Measurements from ENCODE around the gene PCNP. TPM values are rescaled to one million over a fixed set of nuclear protein-coding genes. Genes with fewer than 3 reads are reported as not detected.

The PCNP gene
- total RNA-seq, 2 experiments from 2014 or later: 49.2 to 153 TPM

- no peak for TF ChIP-seq EZH2phosphoT487 (IDR thresholded peaks at IDR 0.05; ENCODE audit: borderline replicate concordance, low read depth, low read length)
- TF ChIP-seq, protein P1, sequence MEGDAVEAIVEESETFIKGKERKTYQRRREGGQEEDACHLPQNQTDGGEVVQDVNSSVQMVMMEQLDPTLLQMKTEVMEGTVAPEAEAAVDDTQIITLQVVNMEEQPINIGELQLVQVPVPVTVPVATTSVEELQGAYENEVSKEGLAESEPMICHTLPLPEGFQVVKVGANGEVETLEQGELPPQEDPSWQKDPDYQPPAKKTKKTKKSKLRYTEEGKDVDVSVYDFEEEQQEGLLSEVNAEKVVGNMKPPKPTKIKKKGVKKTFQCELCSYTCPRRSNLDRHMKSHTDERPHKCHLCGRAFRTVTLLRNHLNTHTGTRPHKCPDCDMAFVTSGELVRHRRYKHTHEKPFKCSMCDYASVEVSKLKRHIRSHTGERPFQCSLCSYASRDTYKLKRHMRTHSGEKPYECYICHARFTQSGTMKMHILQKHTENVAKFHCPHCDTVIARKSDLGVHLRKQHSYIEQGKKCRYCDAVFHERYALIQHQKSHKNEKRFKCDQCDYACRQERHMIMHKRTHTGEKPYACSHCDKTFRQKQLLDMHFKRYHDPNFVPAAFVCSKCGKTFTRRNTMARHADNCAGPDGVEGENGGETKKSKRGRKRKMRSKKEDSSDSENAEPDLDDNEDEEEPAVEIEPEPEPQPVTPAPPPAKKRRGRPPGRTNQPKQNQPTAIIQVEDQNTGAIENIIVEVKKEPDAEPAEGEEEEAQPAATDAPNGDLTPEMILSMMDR (conservative IDR thresholded peaks at IDR 0.05; ENCODE audit: low read length): no peak
- CTCF ChIA-PET (ENCODE audit: unreplicated experiment): no interaction called here
- Histone ChIP-seq H4K20me1 (ENCODE audit: insufficient read depth, low read length) (no peaks in the 10 kb centered on the region), H2AFZ (ENCODE audit: low read length) (no peak overlapping the region), H3K36me3 (ENCODE audit: insufficient read depth, low read length) (no peaks in the 10 kb centered on the region), H3K4me2 (ENCODE audit: low read length) (no peak overlapping the region), H3K4me1 (ENCODE audit: insufficient read depth, low read length, poor library complexity, severe bottlenecking) (no peaks in the 10 kb centered on the region), H3K9me2 (ENCODE audit: insufficient read depth, low read length) (no peaks in the 10 kb centered on the region), H3K4me3 (ENCODE audit: low read depth, low read length, poor library complexity, severe bottlenecking) (no peak overlapping the region), H3K27ac (ENCODE audit: low read depth, low read length, poor library complexity, severe bottlenecking) (no peak overlapping the region), H3K79me2 (ENCODE audit: insufficient read depth, low read depth, low read length) (no peaks in the 10 kb centered on the region), H3K9me3 (ENCODE audit: low read length) (peaks cover 20% of the 10 kb centered on the region; the same call in 1 of the 2 replicates)
- DNase-seq (ENCODE audit: low spot score): no peak
- POLR2A ChIA-PET: interaction anchor here (0.5 kb wide), 1 partner anchor 537 kb away, joined by 3 read pairs; no protein-coding TSS in a partner anchor
- intact Hi-C loops (cut with micrococcal nuclease; ENCODE audit: unreplicated experiment): no loop called here
- BruUV-seq (replicated peaks): no TSS peak
These were observed 42.4 kb upstream of the PCNP start for GRCh38 chr3:101531473-101532086.

GRCh38 chr3:101532783-101533602, 41.0 kb upstream of the PCNP start:
- H3K36me3 ChIP-seq (ENCODE audit: insufficient read depth, low read length): no peaks in the 10 kb centered on the region
- no TSS peak for BruUV-seq (replicated peaks)
- no peak for TF ChIP-seq EZH2phosphoT487 (IDR thresholded peaks at IDR 0.05; ENCODE audit: borderline replicate concordance, low read depth, low read length)
- TF ChIP-seq, protein P1 (conservative IDR thresholded peaks at IDR 0.05; ENCODE audit: low read length): no peak
- POLR2A ChIA-PET: no interaction called here
- H3K4me3 ChIP-seq (ENCODE audit: low read depth, low read length, poor library complexity, severe bottlenecking): no peak overlapping the region
- no peaks in the 10 kb centered on the region for H3K79me2 ChIP-seq (ENCODE audit: insufficient read depth, low read depth, low read length)
- H3K4me1 ChIP-seq (ENCODE audit: insufficient read depth, low read length, poor library complexity, severe bottlenecking): no peaks in the 10 kb centered on the region
- H3K27ac ChIP-seq (ENCODE audit: low read depth, low read length, poor library complexity, severe bottlenecking): no peak overlapping the region
- no peak overlapping the region for H2AFZ ChIP-seq (ENCODE audit: low read length)
- H4K20me1 ChIP-seq (ENCODE audit: insufficient read depth, low read length): no peaks in the 10 kb centered on the region
- peaks cover 20% of the 10 kb centered on the region; the same call in 1 of the 2 replicates for H3K9me3 ChIP-seq (ENCODE audit: low read length)
- no peak overlapping the region for H3K4me2 ChIP-seq (ENCODE audit: low read length)
- CTCF ChIA-PET (ENCODE audit: unreplicated experiment): no interaction called here
- intact Hi-C loops (cut with micrococcal nuclease; ENCODE audit: unreplicated experiment): no loop called here
- DNase-seq (ENCODE audit: low spot score): no peak
- H3K9me2 ChIP-seq (ENCODE audit: insufficient read depth, low read length): no peaks in the 10 kb centered on the region

DNA sequence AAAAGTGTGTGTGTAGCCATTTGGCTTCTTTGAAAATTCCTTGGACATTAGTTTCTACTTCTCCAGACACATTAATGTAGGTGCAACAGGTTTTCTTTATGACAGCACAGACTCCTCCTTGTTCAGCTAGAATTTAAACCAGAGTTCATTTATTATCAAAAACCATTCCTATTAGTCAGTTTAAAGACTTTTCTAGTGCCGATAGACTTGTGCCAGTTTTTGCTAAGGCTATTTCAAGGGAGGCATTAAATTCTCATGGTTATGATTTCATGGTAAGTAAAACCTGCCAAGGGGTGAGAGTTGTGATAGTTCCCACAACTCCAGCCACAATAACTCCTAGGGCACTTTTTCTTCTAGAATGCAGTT, 40.4 kb upstream of the PCNP start:
- POLR2A ChIA-PET: no interaction called here
- no peak overlapping the region for H3K4me2 ChIP-seq (ENCODE audit: low read length)
- BruUV-seq (replicated peaks): no TSS peak
- peaks cover 20% of the 10 kb centered on the region; the same call in 1 of the 2 replicates for H3K9me3 ChIP-seq (ENCODE audit: low read length)
- H3K4me1 ChIP-seq (ENCODE audit: insufficient read depth, low read length, poor library complexity, severe bottlenecking): no peaks in the 10 kb centered on the region
- no peak overlapping the region for H2AFZ ChIP-seq (ENCODE audit: low read length)
- no peak for DNase-seq (ENCODE audit: low spot score)
- CTCF ChIA-PET (ENCODE audit: unreplicated experiment): no interaction called here
- no peaks in the 10 kb centered on the region for H4K20me1 ChIP-seq (ENCODE audit: insufficient read depth, low read length)
- H3K27ac ChIP-seq (ENCODE audit: low read depth, low read length, poor library complexity, severe bottlenecking): no peak overlapping the region
- H3K36me3 ChIP-seq (ENCODE audit: insufficient read depth, low read length): no peaks in the 10 kb centered on the region
- no peaks in the 10 kb centered on the region for H3K79me2 ChIP-seq (ENCODE audit: insufficient read depth, low read depth, low read length)
- intact Hi-C loops (cut with micrococcal nuclease; ENCODE audit: unreplicated experiment): no loop called here
- H3K9me2 ChIP-seq (ENCODE audit: insufficient read depth, low read length): no peaks in the 10 kb centered on the region
- no peak overlapping the region for H3K4me3 ChIP-seq (ENCODE audit: low read depth, low read length, poor library complexity, severe bottlenecking)
- TF ChIP-seq EZH2phosphoT487 (IDR thresholded peaks at IDR 0.05; ENCODE audit: borderline replicate concordance, low read depth, low read length): no peak
